Forelimb muscle (tissue), 1 donor: ENCODE results near the gene AGXT. TPM values are rescaled to one million over a fixed set of nuclear protein-coding genes. Genes with fewer than 3 reads are reported as not detected.

Experiments used
- DNase-seq: peaks from one replicate; pipeline ENCODE4 v3.0.0-alpha.2; 2013; ENCODE audit warnings: low read depth
- polyA plus RNA-seq: library from polyadenylated mRNA; unstranded; fragments of 120-200 nt; gene quantifications from one replicate; pipeline ENCODE4 v1.2.1, GENCODE V29; 2013; ENCODE audit not compliant: insufficient read length

Gene AGXT
- polyA plus RNA-seq, 1 donor = not detected

- no peak for DNase-seq
These were observed 29.6 kb downstream of the AGXT start for GRCh38 chr2:240898108-240898730.

GRCh38 chr2:240898731-240899467 is 30.3 kb downstream of the AGXT start:
- no peak for DNase-seq

- DNase-seq = no peak
These were observed 30.8 kb downstream of the AGXT start for GRCh38 chr2:240899468-240899865.

GRCh38 chr2:240900141-240900860 is 31.7 kb downstream of the AGXT start:
- DNase-seq = no peak

- DNase-seq = no peak
These were observed 33.5 kb downstream of the AGXT start for GRCh38 chr2:240901986-240902614.

- DNase-seq = no peak
These were observed 34.0 kb downstream of the AGXT start for GRCh38 chr2:240902615-240903041.

GRCh38 chr2:240903191-240904060 is 34.8 kb downstream of the AGXT start:
- DNase-seq = no peak

GRCh38 chr2:240904216-240905175 is 35.9 kb downstream of the AGXT start:
- no peak for DNase-seq

- DNase-seq = no peak
These were observed 36.7 kb downstream of the AGXT start for GRCh38 chr2:240905176-240905781.

GRCh38 chr2:240906141-240906910 is 37.7 kb downstream of the AGXT start, which contains the start of gene CROCC2:
Gene CROCC2 (plus strand): TSS chr2:240906336. CDS start chr2:240906514, 178 bp downstream.
- no peak for DNase-seq

- DNase-seq = no peak
These were observed 38.4 kb downstream of the AGXT start for GRCh38 chr2:240906911-240907590.

GRCh38 chr2:240909216-240909974 is 40.8 kb downstream of the AGXT start:
- DNase-seq = no peak

- no peak for DNase-seq
These were observed 43.1 kb downstream of the AGXT start for GRCh38 chr2:240911641-240912265.

- DNase-seq = no peak
These were observed 44.5 kb downstream of the AGXT start for GRCh38 chr2:240912878-240913809.

GRCh38 chr2:240913810-240914644 is 45.4 kb downstream of the AGXT start:
- DNase-seq = no peak
